ENCODE data around the gene MTMR8.

Gene MTMR8

DNA sequence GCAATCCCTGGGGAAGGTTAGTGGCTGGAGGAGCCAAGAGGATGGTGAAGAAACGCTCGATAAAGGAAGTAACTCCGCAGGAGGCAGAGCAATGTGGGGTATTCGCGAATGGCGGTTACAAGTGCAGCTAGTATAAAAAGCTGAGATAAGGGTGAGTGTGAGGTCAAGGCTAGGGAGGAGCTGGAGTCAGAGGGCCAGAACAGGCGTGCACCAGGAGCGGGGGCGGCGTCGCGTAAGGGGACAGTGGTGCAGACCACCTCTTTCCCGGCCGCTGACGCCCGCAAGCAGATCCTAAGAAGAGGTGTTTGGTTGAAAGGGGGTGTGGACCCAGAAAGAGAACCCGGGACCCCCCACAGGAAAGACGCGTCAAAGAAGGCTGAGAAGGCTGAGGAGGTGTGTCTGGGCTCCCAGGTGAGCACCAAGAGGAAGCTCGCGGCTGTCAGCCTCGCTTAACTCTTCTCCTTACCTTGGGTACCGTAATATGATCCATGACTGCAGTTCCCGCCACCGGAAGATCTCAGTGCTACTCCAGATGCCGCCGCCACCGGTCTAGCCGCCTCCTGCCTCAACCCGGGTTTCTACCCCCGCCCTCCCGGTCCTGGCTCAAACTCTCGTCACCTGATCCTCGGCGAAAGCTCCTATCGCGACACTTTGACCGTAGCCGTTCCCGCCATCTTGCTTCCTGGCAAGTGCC, at the start of gene MTMR8:
Gene MTMR8 (minus strand): TSS at position 579 of the 694 bp plus-strand sequence. CDS start 89 bp downstream, at position 490.
- peak; percentile 69 for DNase-seq (ENCODE audit: extremely low read depth, insufficient read length)

DNA sequence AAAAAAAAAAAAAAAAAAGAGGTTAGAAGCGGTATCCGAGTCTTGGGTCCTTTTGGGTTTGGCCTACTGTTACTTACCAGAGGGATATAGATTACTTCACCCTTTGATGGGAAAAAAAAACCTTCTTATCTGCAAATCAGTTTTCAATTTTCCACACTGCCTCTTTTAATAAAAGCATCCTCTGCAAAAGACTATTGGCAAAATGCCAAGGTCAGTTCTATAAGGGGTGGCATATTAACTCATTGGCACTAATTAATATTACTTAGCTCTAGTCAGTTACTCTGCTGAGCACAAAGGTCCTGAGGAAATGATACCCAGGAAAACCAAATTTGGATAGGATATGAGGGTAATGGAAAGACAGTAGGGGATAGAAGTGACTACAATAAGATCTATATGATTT, 44.3 kb upstream of the MTMR8 start:
- Histone ChIP-seq H3K4me3 (replicated peaks; ENCODE audit: low read depth, low read length) (no peak overlapping the region), H3K27me3 (replicated peaks; ENCODE audit: control insufficient read depth, insufficient read depth, low read length) (no peaks in the 10 kb centered on the region), H3K36me3 (ENCODE audit: control insufficient read depth, insufficient read depth, low read length) (no peaks in the 10 kb centered on the region)
- DNase-seq (ENCODE audit: extremely low read depth, insufficient read length) = no peak
- TF ChIP-seq, protein P1, sequence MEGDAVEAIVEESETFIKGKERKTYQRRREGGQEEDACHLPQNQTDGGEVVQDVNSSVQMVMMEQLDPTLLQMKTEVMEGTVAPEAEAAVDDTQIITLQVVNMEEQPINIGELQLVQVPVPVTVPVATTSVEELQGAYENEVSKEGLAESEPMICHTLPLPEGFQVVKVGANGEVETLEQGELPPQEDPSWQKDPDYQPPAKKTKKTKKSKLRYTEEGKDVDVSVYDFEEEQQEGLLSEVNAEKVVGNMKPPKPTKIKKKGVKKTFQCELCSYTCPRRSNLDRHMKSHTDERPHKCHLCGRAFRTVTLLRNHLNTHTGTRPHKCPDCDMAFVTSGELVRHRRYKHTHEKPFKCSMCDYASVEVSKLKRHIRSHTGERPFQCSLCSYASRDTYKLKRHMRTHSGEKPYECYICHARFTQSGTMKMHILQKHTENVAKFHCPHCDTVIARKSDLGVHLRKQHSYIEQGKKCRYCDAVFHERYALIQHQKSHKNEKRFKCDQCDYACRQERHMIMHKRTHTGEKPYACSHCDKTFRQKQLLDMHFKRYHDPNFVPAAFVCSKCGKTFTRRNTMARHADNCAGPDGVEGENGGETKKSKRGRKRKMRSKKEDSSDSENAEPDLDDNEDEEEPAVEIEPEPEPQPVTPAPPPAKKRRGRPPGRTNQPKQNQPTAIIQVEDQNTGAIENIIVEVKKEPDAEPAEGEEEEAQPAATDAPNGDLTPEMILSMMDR (IDR thresholded peaks at IDR 0.05; ENCODE audit: insufficient read depth, low read length, poor library complexity, severe bottlenecking) = no peak

More for the DNA sequence above, at the start of gene MTMR8:
- H3K27me3 ChIP-seq (replicated peaks; ENCODE audit: control insufficient read depth, insufficient read depth, low read length) = no peaks in the 10 kb centered on the region
- peak within 1 kb of the TSS; percentile 70 for H3K4me3 ChIP-seq (replicated peaks; ENCODE audit: low read depth, low read length)
- no peaks in the 10 kb centered on the region for H3K36me3 ChIP-seq (ENCODE audit: control insufficient read depth, insufficient read depth, low read length)
- TF ChIP-seq, protein P1 (IDR thresholded peaks at IDR 0.05; ENCODE audit: insufficient read depth, low read length, poor library complexity, severe bottlenecking) = no peak

DNA sequence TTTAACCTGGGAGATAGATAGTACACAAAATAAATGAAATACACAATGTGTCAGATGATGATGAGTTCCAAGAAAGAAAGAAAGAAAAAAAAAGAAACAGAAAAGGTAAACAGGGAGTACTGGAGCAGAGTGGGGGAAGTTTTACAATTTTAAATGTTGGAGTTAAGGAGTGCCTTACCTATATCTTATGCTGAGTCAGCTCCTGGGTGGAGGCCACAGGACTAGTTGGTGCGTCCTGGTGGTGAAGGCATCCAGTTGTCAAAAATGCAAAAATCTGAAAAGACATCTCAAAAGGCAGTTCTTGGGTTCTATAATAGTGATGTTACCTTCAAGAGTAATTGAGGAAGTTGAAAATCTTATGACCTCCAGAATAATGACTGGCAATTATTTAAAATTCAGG, 42.4 kb upstream of the MTMR8 start:
- no peak overlapping the region for H3K4me3 ChIP-seq (replicated peaks; ENCODE audit: low read depth, low read length)
- no peaks in the 10 kb centered on the region for H3K36me3 ChIP-seq (ENCODE audit: control insufficient read depth, insufficient read depth, low read length)
- TF ChIP-seq, protein P1 (IDR thresholded peaks at IDR 0.05; ENCODE audit: insufficient read depth, low read length, poor library complexity, severe bottlenecking) = no peak

DNA sequence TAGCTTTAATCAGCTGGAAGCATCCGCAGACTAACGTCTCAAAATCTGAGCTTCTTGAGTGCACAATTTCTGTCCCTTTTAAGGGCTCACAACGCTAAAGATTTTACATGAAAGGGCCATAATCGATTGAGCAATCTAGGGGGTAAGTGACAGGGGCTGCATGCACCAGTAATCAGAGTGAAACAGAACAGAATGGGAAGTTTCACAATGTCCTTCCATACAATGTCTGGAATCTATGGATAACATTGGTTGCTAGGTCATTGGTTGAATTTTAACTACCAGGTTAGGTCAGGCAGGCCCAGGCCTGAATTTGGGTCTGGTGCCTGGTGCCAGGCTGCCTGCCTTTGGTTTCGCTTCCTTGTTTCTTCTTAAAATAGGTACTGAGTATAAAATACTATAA, 42.0 kb upstream of the MTMR8 start:
- TF ChIP-seq, protein P1 (IDR thresholded peaks at IDR 0.05; ENCODE audit: insufficient read depth, low read length, poor library complexity, severe bottlenecking) = no peak
- Histone ChIP-seq H3K27me3 (replicated peaks; ENCODE audit: control insufficient read depth, insufficient read depth, low read length) (no peaks in the 10 kb centered on the region), H3K36me3 (ENCODE audit: control insufficient read depth, insufficient read depth, low read length) (no peaks in the 10 kb centered on the region), H3K4me3 (replicated peaks; ENCODE audit: low read depth, low read length) (no peak overlapping the region)
- no peak for DNase-seq (ENCODE audit: extremely low read depth, insufficient read length)

More for the DNA sequence above, 42.4 kb upstream of the MTMR8 start:
- H3K27me3 ChIP-seq (replicated peaks; ENCODE audit: control insufficient read depth, insufficient read depth, low read length) = no peaks in the 10 kb centered on the region
- DNase-seq (ENCODE audit: extremely low read depth, insufficient read length) = no peak

DNA sequence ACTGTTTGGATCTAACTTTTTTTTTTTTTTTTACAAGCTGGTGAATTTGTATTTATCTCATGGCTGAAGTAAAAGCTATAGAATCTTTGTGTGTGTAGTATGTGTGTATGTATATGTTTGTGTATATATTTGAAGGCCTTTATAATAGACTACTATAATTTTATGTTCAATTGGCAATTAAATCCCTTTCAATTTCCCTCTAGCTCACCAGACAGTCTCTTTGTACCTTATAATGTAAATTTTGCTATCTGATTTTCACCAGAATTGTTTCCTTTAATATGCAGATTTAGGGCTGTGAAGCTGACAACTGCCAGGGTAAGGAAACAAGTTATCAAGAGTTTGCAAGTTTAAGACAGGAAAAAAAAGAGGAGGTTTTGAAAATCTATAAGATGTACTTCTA, 33.1 kb upstream of the MTMR8 start:
- TF ChIP-seq, protein P1 (IDR thresholded peaks at IDR 0.05; ENCODE audit: insufficient read depth, low read length, poor library complexity, severe bottlenecking) = no peak
- no peak for DNase-seq (ENCODE audit: extremely low read depth, insufficient read length)
- Histone ChIP-seq H3K27me3 (replicated peaks; ENCODE audit: control insufficient read depth, insufficient read depth, low read length) (no peaks in the 10 kb centered on the region), H3K36me3 (ENCODE audit: control insufficient read depth, insufficient read depth, low read length) (no peaks in the 10 kb centered on the region), H3K4me3 (replicated peaks; ENCODE audit: low read depth, low read length) (no peak overlapping the region)

All from GM06990 (cell line).